Heart right ventricle (tissue), 16 donors: ENCODE measurements around the gene MOCOS. TPM values are rescaled to one million over a fixed set of nuclear protein-coding genes. Genes with fewer than 3 reads are reported as not detected.
A peak's percentile ranks its signal among the peaks of the same experiment; 100 is the strongest.

Experiments used
- ATAC-seq, 8 donors: fragments of 200-7000 bp; cut with Tn5 transposase; one replicate each; pipeline ENCODE4 v1.9.1; 2020; ENCODE audit warnings: mild to moderate bottlenecking in 8 of 8, moderate library complexity in 8 of 8, moderate number of reproducible peaks in 1 of 8
- DNase-seq, 2 donors: peaks; one replicate each; pipeline ENCODE4 v3.0.0-alpha.2; 2020
- H3K27ac ChIP-seq, 10 donors: fragments of 200-600 bp; sonication (generic) in 2 of 10; one replicate each; pipeline versions ENCODE4 v1.5.0 to v1.8.0; 2020 to 2022; ENCODE audit warnings: mild to moderate bottlenecking in 3 of 10
- H3K27me3 ChIP-seq, 7 donors: fragments of 200-600 bp; one replicate each; pipeline ENCODE4 v1.8.0; 2021 to 2022; ENCODE audit warnings: mild to moderate bottlenecking in 2 of 7
- H3K36me3 ChIP-seq, 9 donors: fragments of 200-600 bp; sonication (generic) in 1 of 9; one replicate each; pipeline versions ENCODE4 v1.5.0 to v1.8.0; 2020 to 2022; ENCODE audit warnings: mild to moderate bottlenecking in 2 of 9
- H3K4me1 ChIP-seq, 9 donors: fragments of 200-600 bp; sonication (generic) in 1 of 9; one replicate each; pipeline versions ENCODE4 v1.5.0 to v1.8.0; 2020 to 2022; ENCODE audit warnings: mild to moderate bottlenecking in 4 of 9
- H3K4me3 ChIP-seq, 10 donors: fragments of 200-600 bp; sonication (generic) in 2 of 10; one replicate each; pipeline versions ENCODE4 v1.5.0 to v1.8.0; 2020 to 2022; ENCODE audit warnings: mild to moderate bottlenecking in 7 of 10, moderate library complexity in 2 of 10
- H3K9me3 ChIP-seq, 11 donors: fragments of 200-600 bp in 10 of 11; sonication (generic) in 2 of 11; one replicate each; pipeline versions ENCODE4 v1.5.0 to v1.8.0; 2013 to 2022; ENCODE audit warnings: mild to moderate bottlenecking in 2 of 11, control low read depth in 1 of 11, moderate library complexity in 1 of 11
- CTCF ChIP-seq, 9 donors: fragments of 200-600 bp; sonication (generic) in 2 of 9; IDR thresholded peaks; one replicate each; pipeline versions ENCODE4 v1.5.0 to v1.8.0; 2021 to 2022; ENCODE audit warnings: antibody characterized with exemption in 9 of 9, mild to moderate bottlenecking in 5 of 9, moderate library complexity in 1 of 9
- WGBS, 2 donors: extraction: QIAGEN DNeasy Blood & Tissue Kit; methylation state at CpG; one replicate each; pipeline ENCODE4 v1.1.7; 2013; ENCODE audit warnings: inconsistent platforms in 1 of 2; 5-methylcytosine and 5-hydroxymethylcytosine counted together
- intact Hi-C, 10 donors: fragments of 100-400 bp; cut with DNase I; formaldehyde crosslinking; loops; one replicate each; pipeline versions ENCODE4 v1.11.1 to v1.14.2; 2022
- polyA plus RNA-seq, 2 donors: library from polyadenylated mRNA; stranded (reverse); fragments of 200-250 nt; gene quantifications; one replicate each; pipeline ENCODE4 v1.2.3, GENCODE V29; 2013
- total RNA-seq, 10 donors: library from RNA; stranded (reverse); fragmentation: NEBNext Ultra II Directional in 3 of 10; extraction: Animal tissue kit (Norgen Biotek cat#: 25700) in 3 of 10; gene quantifications; one replicate each; pipeline versions ENCODE4 v1.2.1 to v1.2.4, GENCODE V29; 2021 to 2023
- donor health status: Arrhythmogenic right ventricular cardiomyopathy.
- donor health status: ischemic (EF 13 %, LVEDD 7.1; RV severe dilation, severe dysfunction).
- donor health status: healthy with polysubstance abuse.
- donor health status: DM: no; HTN: yes; CAD: no.
- donor health status: DM: no; HTN: no; CAD: no.
- donor health status: ischemic (EF 25% LVEDD 6.9; RV normal size, moderate dysfunction).
- donor health status: ischemic (EF 25% LVEDD 5.7; RV mildly dilated, moderate dysfunction).
- donor health status: healthy.
- donor health status: DM: yes; HTN: yes; CAD: no.
- donor health status: Ischemic cardiomyopathy.
- donor health status: ischemic (EF 35%, LVEDD 5.7; RV mildly dilated, moderate dysfunction).
- donor health status: nonischemic (EF 11% LVEDD 7.7; RV severe dilation, severe dysfunction).
- donor health status: DM: yes; HTN: yes; CAD: no.
- donor health status: PGD.
- donor health status: ischemic (EF 29% LVEDD 5.4; RV normal size, mild dysfunction).
- donor health status: nonischemic (EF 23%, LVEDD 6.1; RV moderate dilation, normal function).

The MOCOS gene
- total and polyA plus RNA-seq, 12 donors: 0.06 to 0.95 (median 0.28) TPM

- intact Hi-C loops: no loop called here
- H3K27me3 ChIP-seq: no peaks in the 10 kb centered on the region
- no peak for TF ChIP-seq CTCF (IDR thresholded peaks at IDR 0.05)
- H3K36me3 ChIP-seq: no peaks in the 10 kb centered on the region
- WGBS, 2 donors: 86 to 88% methylated on average over 6 of the region's 6 CpGs
- H3K27ac ChIP-seq: no peak overlapping the region
- no peak for DNase-seq
- H3K4me3 ChIP-seq: no peak overlapping the region
- ATAC-seq: no peak
- peaks cover 0 to 13% (median 0%) of the 10 kb centered on the region in 9 donors for H3K4me1 ChIP-seq
- peaks cover 0 to 13% (median 0%) of the 10 kb centered on the region in 11 donors for H3K9me3 ChIP-seq
Observed at GRCh38 chr18:36211612-36212065, 24.3 kb downstream of the MOCOS start.

GRCh38 chr18:36212301-36213171 lies 25.2 kb downstream of the MOCOS start:
- Histone ChIP-seq H3K27me3 (no peaks in the 10 kb centered on the region), H3K9me3 (peaks cover 0 to 12% (median 0%) of the 10 kb centered on the region in 11 donors), H3K4me1 (peaks cover 0 to 13% (median 0%) of the 10 kb centered on the region in 9 donors), H3K36me3 (no peaks in the 10 kb centered on the region), H3K27ac (peak overlapping the region in 2 of 10 donors; percentile 2 to 43), H3K4me3 (peak overlapping the region in 2 of 10 donors; percentile 9 to 10)
- DNase-seq (no peak), ATAC-seq (peak in 4 of 8 donors; percentile 33 to 57 (median 46))
- intact Hi-C loops: no loop called here
- TF ChIP-seq CTCF (IDR thresholded peaks at IDR 0.05): peak in 2 of 9 donors; percentile 16 to 28
- WGBS, 2 donors: 61 to 63% methylated on average over 13 of the region's 13 CpGs

- Histone ChIP-seq H3K4me3 (no peak overlapping the region), H3K9me3 (no peaks in the 10 kb centered on the region), H3K36me3 (no peaks in the 10 kb centered on the region), H3K27ac (no peak overlapping the region), H3K27me3 (no peaks in the 10 kb centered on the region), H3K4me1 (peaks cover 0 to 13% (median 0%) of the 10 kb centered on the region in 9 donors)
- 92 to 95% methylated on average over 8 of the region's 8 CpGs for WGBS, 2 donors
- no peak for ATAC-seq
- DNase-seq: no peak
- TF ChIP-seq CTCF (IDR thresholded peaks at IDR 0.05): no peak
- intact Hi-C loops: no loop called here
Observed at GRCh38 chr18:36214811-36215210, 27.5 kb downstream of the MOCOS start.

GRCh38 chr18:36215577-36215976 lies 28.3 kb downstream of the MOCOS start:
- no peak overlapping the region for H3K27ac ChIP-seq
- peaks cover 0 to 13% (median 0%) of the 10 kb centered on the region in 9 donors for H3K4me1 ChIP-seq
- no peaks in the 10 kb centered on the region for H3K9me3 ChIP-seq
- ATAC-seq: no peak
- TF ChIP-seq CTCF (IDR thresholded peaks at IDR 0.05): no peak
- DNase-seq: no peak
- H3K36me3 ChIP-seq: no peaks in the 10 kb centered on the region
- H3K4me3 ChIP-seq: no peak overlapping the region
- H3K27me3 ChIP-seq: no peaks in the 10 kb centered on the region
- 75 to 78% methylated on average over 9 of the region's 9 CpGs for whole genome bisulfite sequencing, 2 donors
- intact Hi-C loops: no loop called here
